Pulmonary artery endothelial cell (primary cell): ENCODE results near the gene NPRL2. TPM values are rescaled to one million over a fixed set of nuclear protein-coding genes. Genes with fewer than 3 reads are reported as not detected.
A peak's percentile ranks its signal among the peaks of the same experiment; 100 is the strongest.

ENCODE experiments used
- DNase-seq: peaks from one replicate; pipeline ENCODE4 v3.0.0-alpha.2; 2011; ENCODE audit warnings: low read depth, low spot score
- total RNA-seq: library from RNA; depleted of rRNA; stranded (reverse); fragments of >200 nt; gene quantifications from 2 replicates; pipeline ENCODE4 v1.2.3, GENCODE V29; 2014

NPRL2 gene
- total RNA-seq, 1 donor from 2014 or later: 19.9 TPM

DNA sequence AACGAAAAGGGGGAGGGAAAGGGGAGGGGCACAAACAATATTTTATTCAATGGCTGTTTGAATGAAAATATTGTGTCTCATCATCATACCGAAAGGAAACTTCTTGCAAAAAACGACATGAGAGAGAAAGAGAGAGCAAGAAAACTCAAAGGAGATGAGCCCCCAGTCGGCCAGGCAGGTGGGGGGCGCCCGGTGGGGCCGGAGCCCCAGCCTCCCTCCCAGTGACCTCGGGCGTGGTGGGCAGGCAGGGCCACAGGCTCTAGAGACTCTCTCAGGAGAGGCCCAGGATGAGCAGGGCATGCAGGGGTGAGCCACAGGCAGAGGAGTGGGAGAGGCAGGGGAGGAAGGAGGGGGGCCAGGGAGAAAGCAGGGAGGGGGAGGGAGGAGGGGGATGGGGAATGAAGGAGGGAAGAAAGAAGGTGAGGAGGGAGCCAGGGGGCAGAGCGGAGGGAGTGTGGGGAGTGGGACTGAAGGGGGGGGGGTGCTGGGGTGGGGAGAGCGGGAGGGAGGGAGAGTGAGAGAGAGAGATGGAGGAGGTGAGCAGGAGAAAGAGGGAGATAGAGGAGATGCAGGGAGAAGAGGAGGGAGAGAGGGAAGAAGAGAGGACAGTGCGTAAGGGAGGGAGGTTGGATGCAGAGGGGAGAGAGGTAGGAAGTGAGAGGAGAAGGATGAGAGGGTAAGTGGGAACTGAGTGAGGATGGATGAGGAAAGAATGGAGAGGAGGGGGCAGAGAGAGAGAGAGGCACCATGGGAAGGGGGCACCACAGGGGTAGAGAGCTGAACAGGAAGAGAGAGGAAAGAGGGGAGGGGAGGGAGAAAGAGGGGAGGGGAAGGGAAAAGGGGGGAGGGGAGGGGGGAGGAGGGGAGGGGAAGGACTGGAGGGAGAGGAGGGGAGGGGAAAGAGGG is 22.8 kb upstream of the NPRL2 start:
- no peak for DNase-seq

DNA sequence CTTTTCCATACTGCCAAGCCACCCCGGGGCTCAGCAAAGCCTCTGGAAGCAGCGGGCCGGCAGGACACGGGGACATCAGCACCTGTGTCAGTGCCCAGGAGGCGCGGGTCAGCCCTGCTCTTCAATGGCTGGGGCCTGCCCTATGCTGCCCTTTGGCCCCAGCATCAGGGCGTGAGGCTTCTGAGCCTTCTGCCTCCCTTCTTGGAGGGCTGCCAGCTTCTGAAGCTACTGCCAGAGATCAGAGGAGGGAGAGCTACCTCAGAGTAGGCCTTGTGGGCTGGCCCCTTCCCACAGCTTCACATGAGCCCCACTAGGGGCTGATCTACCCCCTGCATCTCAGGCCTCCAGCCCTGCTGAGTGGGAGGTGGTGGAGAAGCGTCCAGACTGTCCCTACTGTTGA is 21.8 kb upstream of the NPRL2 start:
- DNase-seq: no peak

DNA sequence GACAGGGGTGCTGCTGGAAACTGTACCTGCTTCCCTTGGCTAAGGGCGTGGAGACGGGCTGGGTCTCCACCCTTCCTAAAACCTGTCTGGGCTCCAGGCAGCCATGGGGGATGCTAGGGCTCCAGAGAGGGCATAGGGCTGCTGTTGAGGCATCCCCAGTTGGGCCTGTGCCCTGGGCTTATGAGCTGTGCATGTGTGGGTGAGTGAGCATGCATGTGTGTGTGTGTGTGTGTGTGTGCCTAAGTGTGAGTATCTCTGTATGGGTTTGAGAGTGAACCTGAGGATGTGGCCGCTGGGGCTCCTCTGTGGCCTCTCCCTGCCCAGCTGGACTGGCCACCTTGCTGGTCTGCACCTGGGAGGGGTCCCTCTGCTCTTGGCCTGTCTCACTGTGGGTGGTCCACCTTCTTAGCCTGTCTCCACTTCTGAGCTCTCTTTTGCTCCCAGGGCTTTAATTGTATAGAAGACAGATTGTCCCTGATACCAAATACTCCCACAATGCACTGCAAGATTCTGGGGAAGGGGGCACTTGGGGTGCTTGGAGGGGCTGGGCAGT is 20.6 kb upstream of the NPRL2 start:
- no peak for DNase-seq

DNA sequence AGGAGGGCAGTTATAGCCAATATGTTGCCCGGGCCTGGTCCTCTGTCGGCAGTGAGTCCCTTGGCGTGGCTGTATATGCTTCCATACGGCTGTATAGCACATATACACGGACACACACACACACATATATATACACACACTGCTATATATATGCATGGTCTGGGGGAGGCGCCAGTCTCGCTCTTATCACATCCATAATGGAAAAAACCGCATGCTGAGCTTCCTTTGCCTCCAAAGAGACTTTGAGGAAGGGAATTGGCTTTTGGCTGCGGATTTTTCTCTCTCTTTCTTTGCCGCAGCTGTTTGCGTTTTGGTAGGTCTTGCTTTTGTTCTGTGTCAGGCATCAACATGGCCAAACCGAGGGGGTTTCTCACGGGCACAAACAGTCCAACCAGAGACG is 20.0 kb upstream of the NPRL2 start:
- DNase-seq: no peak

DNA sequence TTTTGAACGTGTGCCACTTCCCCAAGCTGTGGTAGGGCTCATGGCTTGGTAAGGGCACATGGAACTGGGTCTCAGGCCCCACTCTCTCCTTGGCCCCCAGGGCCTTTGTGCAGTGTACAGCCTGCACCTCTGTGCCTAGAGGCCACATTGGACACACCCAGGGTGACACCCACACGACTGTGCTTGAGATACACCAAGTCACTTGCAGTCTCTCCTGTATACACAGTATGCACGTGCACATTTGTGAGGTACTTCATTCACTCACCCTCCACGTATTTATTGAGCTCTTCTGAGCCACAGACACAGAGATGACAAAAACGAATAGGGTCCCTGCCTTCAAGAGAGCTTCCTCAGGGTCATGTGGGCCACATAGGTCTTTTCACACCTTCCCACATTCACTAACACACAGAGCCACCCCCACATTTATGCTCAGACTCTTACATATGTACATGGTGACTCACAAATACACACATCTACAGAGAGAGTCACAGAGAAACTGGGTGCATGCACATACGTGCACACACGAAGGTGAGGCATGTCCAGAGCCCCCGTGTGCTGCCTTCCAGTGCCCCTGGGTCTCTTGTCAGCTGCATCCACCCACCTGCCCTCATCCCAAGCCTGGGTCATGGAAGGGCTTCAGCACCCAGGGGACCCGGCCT is 18.6 kb upstream of the NPRL2 start:
- no peak for DNase-seq

DNA sequence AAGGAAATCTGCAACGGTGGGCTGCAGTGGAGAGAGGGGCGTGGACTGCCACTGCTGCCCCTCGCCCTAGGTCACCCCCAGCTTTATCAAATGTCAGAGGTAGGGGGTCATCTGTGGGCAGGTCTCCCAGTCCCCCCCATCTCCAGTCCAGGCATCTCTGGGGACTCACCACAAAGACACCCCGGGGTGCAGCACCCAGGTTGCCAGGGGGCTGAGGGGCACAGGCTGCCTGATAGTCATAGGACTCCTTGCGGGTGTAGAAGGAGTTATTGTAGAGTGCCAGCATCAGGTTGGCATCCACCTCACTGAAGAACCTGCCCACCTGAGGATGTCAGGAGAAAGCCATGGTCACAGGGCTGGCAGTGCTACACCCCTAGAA is 15.3 kb upstream of the NPRL2 start:
- DNase-seq: no peak

DNA sequence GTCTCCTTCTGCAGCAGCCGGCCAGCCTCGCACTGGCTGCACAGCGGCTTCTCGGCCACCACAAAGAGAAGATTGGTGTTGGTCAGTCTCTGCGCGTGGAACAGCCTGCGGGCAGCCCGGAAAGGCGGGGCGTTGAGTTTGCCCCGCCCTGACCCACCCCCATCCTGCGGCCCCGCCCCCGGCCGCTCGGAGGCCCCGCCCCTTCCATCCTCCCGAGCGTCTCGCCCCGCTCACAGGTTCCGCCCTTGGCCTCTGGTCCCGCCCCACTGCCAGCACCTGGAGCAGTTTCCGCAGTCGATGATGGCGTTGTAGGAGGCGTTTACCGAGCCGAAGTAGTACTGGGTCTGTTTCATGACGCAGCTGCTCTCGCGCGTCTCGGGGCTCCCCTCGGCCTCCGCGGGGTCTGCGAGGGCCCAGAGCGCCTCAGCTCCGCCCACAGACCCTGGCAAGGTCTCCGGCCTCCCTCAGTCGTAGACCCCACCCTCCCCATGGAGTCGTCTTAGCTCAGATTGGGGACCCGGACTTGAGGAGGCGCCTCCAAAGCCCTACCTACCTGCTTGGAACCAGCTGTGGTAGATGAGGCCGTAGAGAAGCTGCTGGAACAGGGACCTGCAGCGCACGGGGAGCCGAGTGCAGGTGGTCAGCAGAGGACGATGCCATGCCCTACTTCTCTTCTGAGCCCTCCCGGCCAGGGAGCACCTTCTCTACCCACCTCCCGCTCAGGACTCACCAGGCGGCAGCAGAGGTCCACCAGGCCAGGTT is 14.7 kb upstream of the NPRL2 start:
- no peak for DNase-seq

DNA sequence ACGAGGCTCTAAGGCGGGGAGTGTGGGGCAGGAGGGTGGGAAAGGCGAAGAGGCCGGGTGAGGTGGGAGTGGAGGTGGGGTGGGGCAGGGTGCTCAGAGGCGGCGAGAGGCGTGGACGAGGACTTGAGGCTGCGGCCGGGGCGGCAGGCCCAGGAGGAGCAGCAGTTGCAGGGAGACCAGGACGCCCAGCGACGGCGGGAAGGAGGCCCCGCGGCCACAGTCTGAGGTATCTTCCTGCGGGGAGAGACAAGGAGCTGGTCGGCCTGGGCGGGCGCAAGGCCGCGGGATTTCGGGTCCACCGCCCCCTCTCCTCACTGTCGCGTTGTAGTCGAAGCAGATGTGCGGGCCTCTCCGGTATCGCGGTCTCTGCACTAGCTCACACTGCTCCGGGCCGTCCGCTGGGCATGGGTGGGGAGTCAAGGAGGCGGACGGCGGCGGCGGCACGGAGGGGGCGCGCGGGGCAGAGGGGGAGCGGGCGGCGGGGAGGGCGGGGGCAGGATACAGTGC is 14.1 kb upstream of the NPRL2 start:
- DNase-seq: no peak

DNA sequence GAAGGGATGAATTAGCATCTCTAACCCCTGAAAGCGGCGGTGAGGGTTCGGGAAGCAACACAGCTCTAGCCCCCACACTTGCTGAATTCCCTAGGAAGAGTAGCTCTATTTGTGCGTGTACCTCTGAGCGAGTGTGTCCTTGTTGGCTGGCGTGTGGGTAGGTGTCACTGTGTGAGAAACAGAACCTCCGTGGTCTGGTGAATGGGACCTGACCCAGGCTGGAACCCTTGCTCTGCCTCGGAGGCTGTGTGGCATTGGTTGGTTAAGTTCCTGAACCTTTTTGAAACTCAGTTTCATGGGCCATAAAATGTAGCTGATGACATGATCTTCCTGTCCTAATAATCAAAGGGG is 9.2 kb upstream of the NPRL2 start:
- DNase-seq: no peak

DNA sequence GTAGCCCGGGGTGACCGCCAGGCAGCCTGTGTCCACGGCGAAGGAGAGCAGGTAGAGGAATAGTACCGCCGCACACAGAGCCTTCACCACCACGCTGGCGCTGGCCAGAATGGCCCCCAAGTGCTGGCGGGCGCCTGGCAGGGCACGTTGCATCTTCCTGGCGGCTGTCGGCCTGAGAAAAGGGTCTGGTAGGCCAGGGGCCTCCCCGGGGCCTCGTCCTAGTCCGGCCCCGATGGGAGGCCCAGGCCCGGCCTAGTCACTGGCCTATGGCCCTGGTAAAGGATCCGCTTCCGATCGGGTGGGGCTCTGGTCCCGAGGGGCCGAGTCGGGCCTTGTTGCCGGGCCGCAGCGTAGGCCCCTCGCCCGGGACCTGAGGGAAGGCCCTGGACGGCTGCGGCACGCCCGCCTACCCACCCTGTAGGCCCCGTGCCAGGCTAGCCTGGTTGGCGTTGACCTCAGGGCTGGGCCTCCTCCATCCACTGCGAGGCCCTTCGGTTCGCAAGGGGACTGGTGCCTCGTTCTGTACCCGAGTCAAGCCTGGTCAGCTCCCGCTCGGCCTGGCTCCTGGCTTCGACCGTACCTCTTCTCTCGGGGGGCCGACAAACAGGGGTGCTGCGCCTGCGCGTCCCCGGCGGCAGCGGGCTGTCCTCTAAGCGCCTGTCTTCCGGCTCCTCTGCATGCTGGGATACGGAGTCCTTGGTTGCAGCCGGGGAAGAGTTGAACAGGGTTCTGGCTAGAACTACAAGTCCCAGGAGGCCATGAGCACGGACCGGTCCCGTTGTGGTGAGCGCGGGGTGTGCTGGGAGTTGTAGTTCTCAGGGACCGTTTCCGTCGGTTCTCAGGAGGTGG is 8.6 kb upstream of the NPRL2 start, which contains the start of gene TMEM115:
Gene TMEM115 (minus strand): TSS at position 611 of the 849 bp plus-strand sequence. CDS start 458 bp downstream, at position 153.
- DNase-seq: peak; percentile 96

DNA sequence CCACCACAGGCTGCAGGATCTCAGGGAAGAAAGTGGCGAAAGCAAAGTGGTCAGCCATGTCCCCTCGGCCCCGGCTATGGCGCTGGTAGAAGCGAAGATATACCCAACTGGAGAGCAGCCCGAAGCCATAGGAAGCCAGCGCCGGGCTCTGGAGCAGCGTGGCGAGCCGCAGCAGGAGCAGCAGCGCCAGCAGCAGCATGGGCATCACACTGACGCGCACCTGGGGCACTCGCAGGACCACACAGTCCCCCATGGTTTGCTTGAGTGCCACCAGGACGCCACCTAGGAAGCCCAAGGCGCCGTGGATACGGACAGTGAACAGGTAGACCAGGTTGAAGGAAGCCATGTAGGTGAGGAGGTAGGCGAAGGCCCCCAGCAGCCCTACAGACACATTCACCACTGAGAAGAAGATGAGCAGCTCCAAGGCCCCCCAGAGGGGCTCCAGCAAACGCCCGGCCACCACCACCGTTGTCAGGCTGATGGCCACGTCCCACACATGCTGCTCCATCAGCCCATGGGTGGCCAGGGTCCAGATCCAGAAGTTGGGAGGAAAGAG is 7.9 kb upstream of the NPRL2 start:
- DNase-seq: no peak

DNA sequence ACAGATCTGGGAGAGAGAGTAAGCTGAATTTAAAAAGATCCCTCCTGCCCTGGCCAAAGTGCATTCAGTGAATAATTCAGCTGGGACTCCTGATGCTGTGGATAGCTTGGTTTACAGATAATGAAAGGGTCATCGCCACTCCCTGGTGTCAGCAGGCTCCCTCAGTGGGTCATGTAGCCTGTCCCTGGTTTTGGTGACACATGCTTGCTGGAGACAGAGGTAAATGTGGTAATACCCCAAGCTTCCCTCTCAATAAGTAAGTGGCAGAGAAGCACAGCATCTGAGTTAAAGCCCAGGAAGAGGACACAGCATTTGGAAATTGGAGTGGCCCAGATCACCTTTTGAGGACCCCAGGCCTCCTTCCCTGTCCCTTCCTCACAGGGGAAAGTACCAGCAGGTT is 6.9 kb upstream of the NPRL2 start:
- no peak for DNase-seq

DNA sequence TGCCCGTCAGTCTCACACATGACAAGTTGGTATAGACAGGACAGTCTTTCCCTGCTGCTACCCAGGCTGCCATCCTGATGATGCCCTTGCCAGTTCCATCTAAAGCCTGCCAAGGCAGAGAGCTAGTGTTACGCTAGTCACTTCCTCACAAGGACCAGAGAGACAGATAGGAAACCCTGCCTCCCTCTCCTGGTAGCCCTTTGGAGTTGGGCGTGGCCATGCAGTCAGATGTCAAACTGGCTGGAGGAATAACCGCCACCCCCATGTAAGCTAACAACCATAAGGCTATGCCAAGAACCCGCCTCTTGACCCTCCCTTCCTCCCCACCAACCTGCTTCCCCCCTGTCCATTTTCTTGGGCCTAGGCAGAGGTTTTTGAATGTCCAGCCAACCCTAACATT is 6.0 kb upstream of the NPRL2 start:
- no peak for DNase-seq

DNA sequence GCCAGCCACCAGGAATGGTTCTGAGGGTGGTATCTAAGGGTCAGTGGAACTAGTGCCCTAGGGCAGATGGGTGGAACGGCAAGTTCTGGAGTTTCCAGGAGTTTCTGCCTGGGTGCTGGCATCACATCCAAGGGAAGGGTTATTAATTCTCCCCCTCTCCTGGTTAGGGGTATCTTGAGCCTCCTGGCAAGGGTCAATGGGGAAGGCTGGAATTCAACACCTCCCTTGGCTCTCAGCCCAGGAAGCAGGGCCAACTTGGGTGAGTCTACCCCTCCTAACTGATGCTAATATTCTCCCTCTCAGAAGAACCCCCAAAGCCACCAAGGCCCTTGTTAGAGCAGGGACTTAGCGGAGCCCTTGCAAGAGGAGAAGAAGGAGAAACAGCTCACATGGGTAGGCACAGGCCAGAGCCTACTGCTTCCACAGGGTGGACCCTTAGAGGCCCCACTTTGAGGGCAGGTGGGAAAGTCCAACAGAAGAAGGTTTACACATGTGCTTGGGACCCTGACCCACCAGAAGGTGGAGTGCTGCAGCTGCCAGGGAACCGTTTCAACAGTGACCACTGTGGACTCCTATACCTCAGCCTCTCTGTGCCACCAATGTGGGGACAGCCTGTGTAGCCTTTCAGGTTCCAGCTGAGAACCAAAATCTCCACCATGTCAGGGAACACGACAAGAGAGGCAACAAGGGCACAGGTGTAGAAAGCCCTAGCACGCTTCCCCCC is 5.4 kb upstream of the NPRL2 start:
- no peak for DNase-seq

DNA sequence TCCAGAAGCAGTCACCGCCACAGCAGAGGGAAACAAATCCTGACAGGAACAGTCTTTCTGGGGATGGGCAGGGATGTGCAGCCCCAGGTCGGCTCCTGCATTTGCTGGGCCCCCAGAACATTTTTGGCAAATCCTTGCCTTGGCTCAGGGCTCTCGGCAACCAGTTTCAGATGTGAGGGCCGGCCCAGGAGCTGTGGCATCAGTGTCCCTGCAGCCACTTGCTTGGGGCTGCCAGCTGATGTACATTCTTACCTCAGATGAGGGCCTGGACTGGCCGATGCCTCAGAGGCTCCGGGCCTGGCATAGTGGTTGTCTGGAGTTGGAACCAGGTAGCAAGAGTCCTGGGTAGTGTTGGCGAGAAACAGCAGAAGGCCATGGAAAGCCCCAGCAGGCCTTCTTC is 4.3 kb upstream of the NPRL2 start:
- DNase-seq: no peak

DNA sequence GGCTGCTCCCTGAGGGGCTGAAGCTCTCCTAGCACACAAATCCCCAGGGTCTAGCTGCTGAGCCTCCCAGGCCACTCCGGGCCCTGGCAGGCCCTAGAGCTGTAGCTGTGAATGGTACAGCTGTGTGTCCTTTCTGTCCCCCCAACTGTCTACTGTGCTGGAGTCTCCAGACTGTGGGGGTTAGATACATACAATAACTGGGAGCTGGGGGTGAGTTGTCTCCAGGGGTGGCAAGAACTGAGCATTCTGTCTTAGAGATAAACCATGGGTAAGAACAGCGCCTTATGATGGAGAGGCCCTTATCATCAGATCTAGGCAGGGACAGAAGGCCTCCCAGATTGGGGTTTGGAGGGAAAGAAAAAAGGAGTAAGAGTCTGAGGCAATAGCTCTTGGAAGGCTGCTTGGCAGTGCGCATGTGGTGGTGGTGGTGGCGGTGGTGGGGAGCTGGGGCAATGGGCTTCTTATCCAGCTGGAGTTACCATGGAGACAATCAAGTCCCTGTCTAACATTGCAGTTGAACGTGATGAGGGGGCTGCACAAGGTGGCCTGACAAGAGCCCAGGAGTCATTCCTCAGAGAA is 3.7 kb upstream of the NPRL2 start:
- DNase-seq: no peak

DNA sequence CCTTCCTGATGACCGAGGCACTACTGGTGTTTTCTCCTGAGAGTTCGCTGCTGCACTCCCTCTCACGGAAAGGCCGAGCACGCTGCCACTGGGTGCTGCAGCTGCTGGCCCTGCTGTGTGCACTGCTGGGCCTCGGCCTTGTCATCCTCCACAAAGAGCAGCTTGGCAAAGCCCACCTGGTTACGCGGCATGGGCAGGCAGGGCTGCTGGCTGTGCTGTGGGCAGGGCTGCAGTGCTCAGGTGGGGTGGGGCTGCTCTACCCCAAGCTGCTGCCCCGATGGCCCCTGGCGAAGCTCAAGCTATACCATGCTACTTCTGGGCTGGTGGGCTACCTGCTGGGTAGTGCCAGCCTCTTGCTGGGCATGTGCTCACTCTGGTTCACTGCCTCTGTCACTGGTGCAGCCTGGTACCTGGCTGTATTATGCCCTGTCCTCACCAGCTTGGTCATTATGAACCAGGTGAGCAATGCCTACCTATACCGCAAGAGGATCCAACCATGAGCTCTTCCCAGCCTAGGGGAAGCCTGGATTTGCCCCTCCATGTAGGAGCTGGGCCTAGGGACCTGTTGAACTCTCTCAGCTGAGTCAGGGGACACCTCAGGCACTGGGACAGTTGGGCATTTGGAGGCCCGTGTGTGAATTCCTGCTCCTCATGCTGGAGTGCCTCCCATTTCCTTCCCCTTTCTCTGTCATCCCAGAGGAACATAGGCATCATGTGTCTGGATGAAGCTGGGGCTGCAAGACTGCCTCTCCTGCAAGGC is 2.9 kb upstream of the NPRL2 start:
- DNase-seq: no peak

DNA sequence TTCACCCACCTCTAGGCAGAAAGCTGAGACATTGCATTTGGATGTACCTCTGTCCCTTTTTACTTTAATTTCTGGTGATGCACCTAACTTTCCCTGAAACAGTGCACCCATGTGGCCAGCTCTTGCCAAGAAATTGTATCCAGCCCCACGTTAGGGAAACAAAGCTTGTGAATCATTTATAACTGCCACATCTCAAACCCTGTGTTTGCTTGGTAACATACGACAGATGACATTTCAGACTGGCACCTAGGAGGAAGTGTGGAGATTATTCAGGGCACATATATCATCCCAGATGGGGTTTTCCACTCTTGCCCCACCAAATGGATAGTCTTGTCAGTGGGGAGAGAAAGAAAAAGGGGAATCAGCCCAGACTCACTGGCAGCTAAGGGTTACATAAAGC is 2.2 kb upstream of the NPRL2 start:
- DNase-seq: no peak

DNA sequence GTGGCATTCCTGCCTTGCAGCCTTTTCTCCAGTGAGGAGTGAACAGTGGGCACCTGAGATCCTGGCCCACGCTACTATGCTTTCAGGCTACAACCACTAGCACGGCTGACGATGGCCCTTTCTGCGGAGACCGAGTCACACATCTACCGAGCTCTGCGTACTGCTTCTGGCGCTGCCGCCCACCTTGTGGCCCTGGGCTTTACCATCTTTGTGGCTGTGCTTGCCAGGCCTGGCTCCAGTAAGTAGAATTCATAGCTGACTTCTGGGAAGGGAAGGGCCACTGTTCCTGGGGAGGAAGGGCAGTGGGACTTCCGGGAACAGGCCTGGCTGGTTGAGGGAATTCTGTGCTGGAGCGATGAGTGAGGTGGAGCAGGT is 735 bp upstream of the NPRL2 start:
- no peak for DNase-seq
